Gastrocnemius medialis (tissue), 4 donors: ENCODE data around the gene SPRR2E. TPM values are rescaled to one million over a fixed set of nuclear protein-coding genes. Genes with fewer than 3 reads are reported as not detected.
"Not testable (repeated sequence)": the region's sequence is repeated elsewhere in the genome, so short reads cannot be mapped to it uniquely, and the experiment has no call there.

Experiments used
- ATAC-seq, 2 donors: fragments of 150-250 bp; one replicate each; pipeline ENCODE4 v1.9.1; 2016
- DNase-seq, 2 donors: peaks; one replicate each; pipeline ENCODE4 v3.0.0-alpha.2; 2019
- H3K27ac ChIP-seq, 4 donors: fragments of 200-600 bp; sonication (generic); 1 replicate in 1 of 4; 2 replicates in 3 of 4; pipeline ENCODE4 v1.5.1; 2016 to 2018; ENCODE audit warnings: mild to moderate bottlenecking in 2 of 4, moderate library complexity in 1 of 4
- H3K27me3 ChIP-seq, 3 donors: fragments of 200-600 bp; sonication (generic) in 2 of 3; 1 replicate in 1 of 3; 2 replicates in 2 of 3; pipeline versions ENCODE4 v1.5.1 to v1.6.0; 2016 to 2019; ENCODE audit warnings: mild to moderate bottlenecking in 1 of 3, moderate library complexity in 1 of 3
- H3K36me3 ChIP-seq, 2 donors: fragments of 200-600 bp; sonication (generic) in 1 of 2; one replicate each; pipeline ENCODE4 v1.5.1; 2017 to 2018
- H3K4me1 ChIP-seq, 2 donors: fragments of 200-600 bp; sonication (generic) in 1 of 2; one replicate each; pipeline ENCODE4 v1.5.1; 2016 to 2017; ENCODE audit warnings: mild to moderate bottlenecking in 2 of 2
- H3K4me3 ChIP-seq, 4 donors: fragments of 200-600 bp; sonication (generic) in 3 of 4; 1 replicate in 1 of 4; 2 replicates in 3 of 4; pipeline ENCODE4 v1.5.1; 2016 to 2019; ENCODE audit warnings: mild to moderate bottlenecking in 2 of 4
- H3K9me3 ChIP-seq, 3 donors: fragments of 200-600 bp; sonication (generic) in 2 of 3; 1 replicate in 1 of 3; 2 replicates in 2 of 3; pipeline ENCODE4 v1.5.1; 2016 to 2019
- POLR2A ChIP-seq, 2 donors: fragments of 450-650 bp; IDR thresholded peaks; one replicate each; pipeline ENCODE4 v1.6.1; 2017; ENCODE audit warnings: antibody characterized with exemption in 2 of 2, mild to moderate bottlenecking in 2 of 2, moderate library complexity in 2 of 2
- in situ Hi-C, 4 donors: fragments of 200-750 bp; cut with MboI; loops; one replicate each; pipeline versions ENCODE4 v1.15.0 to v1.8.0; 2017; ENCODE audit warnings: low sequenced_read_pairs in 4 of 4
- intact Hi-C: fragments of 100-400 bp; cut with DNase I; formaldehyde crosslinking; loops from one replicate; pipeline ENCODE4 v1.15.1; 2023; ENCODE audit warnings: low total_unique reads
- total RNA-seq, 4 donors: library from RNA; depleted of rRNA; stranded (reverse); fragments of >200 nt; gene quantifications; one replicate each; pipeline versions ENCODE4 v1.1.0 to v1.2.3, GENCODE V29; 2016
- TF ChIP-seq, protein P1 (sequence below), 5 experiments: fragments of 450-650 bp in 3 of 5; fragments of 200-600 bp in 2 of 5; sonication (generic) in 2 of 5; IDR thresholded peaks in 4 of 5; conservative IDR thresholded peaks in 1 of 5; 1 replicate in 4 of 5; 2 replicates in 1 of 5; pipeline ENCODE4 v1.5.1; 2016 to 2019; ENCODE audit warnings: antibody characterized with exemption in 5 of 5, mild to moderate bottlenecking in 3 of 5, moderate library complexity in 3 of 5

SPRR2E gene
- total RNA-seq, 4 donors from 2014 or later, result not detected

- Histone ChIP-seq H3K36me3 (no peaks in the 10 kb centered on the region), H3K4me3 (no peak within 1 kb of the TSS), H3K27ac (no peak within 1 kb of the TSS), H3K9me3 (no peaks in the 10 kb centered on the region), H3K4me1 (no peaks in the 10 kb centered on the region), H3K27me3 (no peaks in the 10 kb centered on the region)
- no peak for ATAC-seq
- no peak for DNase-seq
- in situ Hi-C loops, result no loop called here
- intact Hi-C loops, result no loop called here
- TF ChIP-seq, protein P1, sequence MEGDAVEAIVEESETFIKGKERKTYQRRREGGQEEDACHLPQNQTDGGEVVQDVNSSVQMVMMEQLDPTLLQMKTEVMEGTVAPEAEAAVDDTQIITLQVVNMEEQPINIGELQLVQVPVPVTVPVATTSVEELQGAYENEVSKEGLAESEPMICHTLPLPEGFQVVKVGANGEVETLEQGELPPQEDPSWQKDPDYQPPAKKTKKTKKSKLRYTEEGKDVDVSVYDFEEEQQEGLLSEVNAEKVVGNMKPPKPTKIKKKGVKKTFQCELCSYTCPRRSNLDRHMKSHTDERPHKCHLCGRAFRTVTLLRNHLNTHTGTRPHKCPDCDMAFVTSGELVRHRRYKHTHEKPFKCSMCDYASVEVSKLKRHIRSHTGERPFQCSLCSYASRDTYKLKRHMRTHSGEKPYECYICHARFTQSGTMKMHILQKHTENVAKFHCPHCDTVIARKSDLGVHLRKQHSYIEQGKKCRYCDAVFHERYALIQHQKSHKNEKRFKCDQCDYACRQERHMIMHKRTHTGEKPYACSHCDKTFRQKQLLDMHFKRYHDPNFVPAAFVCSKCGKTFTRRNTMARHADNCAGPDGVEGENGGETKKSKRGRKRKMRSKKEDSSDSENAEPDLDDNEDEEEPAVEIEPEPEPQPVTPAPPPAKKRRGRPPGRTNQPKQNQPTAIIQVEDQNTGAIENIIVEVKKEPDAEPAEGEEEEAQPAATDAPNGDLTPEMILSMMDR (IDR thresholded peaks at IDR 0.05 in 4 of 5, conservative IDR thresholded peaks at IDR 0.05 in 1 of 5), result no peak
- TF ChIP-seq POLR2A (IDR thresholded peaks at IDR 0.05), result no peak
Observed at GRCh38 chr1:153113416-153113815, 19.1 kb upstream of the SPRR2E start, which contains the start of gene SPRR2F. TSS of gene SPRR2F (minus strand) at chr1:153113516. CDS start at chr1:153112733, 783 bp downstream.

DNA sequence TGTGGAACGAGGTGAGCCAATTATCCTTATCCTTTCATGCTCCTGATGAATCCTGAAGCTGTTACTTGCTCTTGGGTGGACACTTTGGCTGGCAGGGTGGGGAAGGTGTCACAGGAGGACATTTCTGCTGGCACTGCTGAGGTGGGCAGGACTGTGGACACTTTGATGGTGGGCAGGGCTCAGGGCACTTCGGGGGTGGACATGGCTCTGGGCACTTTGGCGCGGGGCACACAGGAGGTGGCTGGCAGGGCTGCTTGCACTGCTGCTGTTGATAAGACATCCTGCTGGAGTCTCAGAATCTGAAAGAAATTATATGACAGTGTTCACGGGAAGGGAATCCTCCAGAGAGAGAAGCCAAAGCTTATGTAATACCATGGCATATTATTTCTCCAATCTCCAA is 18.1 kb upstream of the SPRR2E start:
- DNase-seq, H3K36me3 ChIP-seq, ATAC-seq, H3K4me1 ChIP-seq, H3K9me3 ChIP-seq, H3K27me3 ChIP-seq, in situ Hi-C loops, intact Hi-C loops, H3K27ac ChIP-seq, H3K4me3 ChIP-seq: not testable (repeated sequence)

- TF ChIP-seq, protein P1 (IDR thresholded peaks at IDR 0.05 in 4 of 5, conservative IDR thresholded peaks at IDR 0.05 in 1 of 5), result no peak
- no peak for TF ChIP-seq POLR2A (IDR thresholded peaks at IDR 0.05)
- intact Hi-C loops (no loop called here), in situ Hi-C loops (no loop called here)
- H3K27ac ChIP-seq, result no peak overlapping the region
- H3K4me3 ChIP-seq, result no peak overlapping the region
- ATAC-seq (no peak), DNase-seq (no peak)
- H3K9me3 ChIP-seq, result no peaks in the 10 kb centered on the region
- no peaks in the 10 kb centered on the region for H3K36me3 ChIP-seq
- no peaks in the 10 kb centered on the region for H3K4me1 ChIP-seq
- H3K27me3 ChIP-seq, result no peaks in the 10 kb centered on the region
Observed at GRCh38 chr1:153100245-153100644, 5.9 kb upstream of the SPRR2E start.

DNA sequence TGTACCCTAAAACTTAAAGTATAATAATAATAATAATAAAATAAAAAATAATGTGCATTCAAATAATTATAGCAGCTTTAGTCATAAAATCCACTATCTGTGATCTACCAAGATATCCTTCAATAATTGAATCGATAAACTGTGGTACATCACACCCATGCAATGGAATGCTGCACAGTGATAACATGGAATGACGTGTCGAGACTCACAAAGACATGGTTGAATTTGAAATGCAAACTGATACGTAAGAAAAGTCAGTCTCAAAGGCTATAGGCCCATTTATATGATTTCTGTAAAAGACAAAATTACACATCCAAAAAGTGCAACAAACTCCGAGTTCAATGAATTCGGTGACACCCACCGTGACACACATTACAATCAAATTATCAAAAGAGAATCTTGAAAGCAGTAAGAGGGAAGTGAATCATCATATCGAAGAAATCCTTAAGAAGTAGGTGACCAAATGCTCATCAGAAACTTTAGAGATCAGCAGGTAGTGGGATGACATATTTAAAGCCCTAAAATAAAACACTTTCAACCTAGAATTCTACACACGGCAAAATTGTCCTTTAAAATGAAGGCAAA is 5.2 kb upstream of the SPRR2E start:
- Histone ChIP-seq H3K9me3 (no peaks in the 10 kb centered on the region), H3K4me1 (no peaks in the 10 kb centered on the region), H3K27ac (no peak overlapping the region), H3K4me3 (no peak overlapping the region), H3K36me3 (no peaks in the 10 kb centered on the region), H3K27me3 (no peaks in the 10 kb centered on the region)
- ATAC-seq (no peak), DNase-seq (no peak)
- TF ChIP-seq, protein P1 (IDR thresholded peaks at IDR 0.05 in 4 of 5, conservative IDR thresholded peaks at IDR 0.05 in 1 of 5), result no peak
- TF ChIP-seq POLR2A (IDR thresholded peaks at IDR 0.05), result no peak
- intact Hi-C loops (no loop called here), in situ Hi-C loops (no loop called here)

- Histone ChIP-seq H3K4me1 (no peaks in the 10 kb centered on the region), H3K27me3 (no peaks in the 10 kb centered on the region), H3K9me3 (no peaks in the 10 kb centered on the region), H3K27ac (no peak overlapping the region), H3K4me3 (no peak overlapping the region), H3K36me3 (no peaks in the 10 kb centered on the region)
- ATAC-seq (no peak), DNase-seq (no peak)
- intact Hi-C loops (no loop called here), in situ Hi-C loops (no loop called here)
- TF ChIP-seq, protein P1 (IDR thresholded peaks at IDR 0.05 in 4 of 5, conservative IDR thresholded peaks at IDR 0.05 in 1 of 5), result no peak
- TF ChIP-seq POLR2A (IDR thresholded peaks at IDR 0.05), result no peak
Observed at GRCh38 chr1:153095764-153096163, 1.4 kb upstream of the SPRR2E start.
